Measurements from ENCODE around the gene SLC25A30.

The SLC25A30 gene

GRCh38 chr13:45448965-45449559 is 30.9 kb upstream of the SLC25A30 start:
- Histone ChIP-seq H3K27ac (no peak overlapping the region), H3K4me3 (no peak overlapping the region), H3K9me3 (ENCODE audit: low read depth, low read length) (no peaks in the 10 kb centered on the region), H3K9ac (ENCODE audit: insufficient read length) (no peak overlapping the region), H3K36me3 (ENCODE audit: insufficient read depth, low read length) (no peaks in the 10 kb centered on the region)
- TF ChIP-seq FOXP2 (optimal IDR thresholded peaks at IDR 0.05; ENCODE audit: control extremely low read depth, extremely low read length, insufficient read depth), result no peak
- TF ChIP-seq POLR2AphosphoS5 (IDR thresholded peaks at IDR 0.05; ENCODE audit: borderline replicate concordance, low read depth, low read length), result no peak
- TF ChIP-seq EZH2 (IDR thresholded peaks at IDR 0.05), result no peak
- DNase-seq (ENCODE audit: low read depth, low spot score), result no peak

GRCh38 chr13:45447050-45447661 is 29.0 kb upstream of the SLC25A30 start:
- DNase-seq (ENCODE audit: low read depth, low spot score), result no peak
- no peak overlapping the region for H3K9ac ChIP-seq (ENCODE audit: insufficient read length)
- no peak for TF ChIP-seq POLR2AphosphoS5 (IDR thresholded peaks at IDR 0.05; ENCODE audit: borderline replicate concordance, low read depth, low read length)

GRCh38 chr13:45446181-45446580 is 28.0 kb upstream of the SLC25A30 start:
- Histone ChIP-seq H3K27ac (no peak overlapping the region), H3K9ac (ENCODE audit: insufficient read length) (no peak overlapping the region), H3K36me3 (ENCODE audit: insufficient read depth, low read length) (no peaks in the 10 kb centered on the region), H3K4me3 (no peak overlapping the region), H3K9me3 (ENCODE audit: low read depth, low read length) (no peaks in the 10 kb centered on the region)
- no peak for DNase-seq (ENCODE audit: low read depth, low spot score)
- no peak for TF ChIP-seq FOXP2 (optimal IDR thresholded peaks at IDR 0.05; ENCODE audit: control extremely low read depth, extremely low read length, insufficient read depth)
- no peak for TF ChIP-seq EZH2 (IDR thresholded peaks at IDR 0.05)
- TF ChIP-seq POLR2AphosphoS5 (IDR thresholded peaks at IDR 0.05; ENCODE audit: borderline replicate concordance, low read depth, low read length), result no peak

More at GRCh38 chr13:45447050-45447661, 29.0 kb upstream of the SLC25A30 start:
- Histone ChIP-seq H3K36me3 (ENCODE audit: insufficient read depth, low read length) (no peaks in the 10 kb centered on the region), H3K27ac (no peak overlapping the region), H3K9me3 (ENCODE audit: low read depth, low read length) (no peaks in the 10 kb centered on the region), H3K4me3 (no peak overlapping the region)

GRCh38 chr13:45445053-45445452 is 26.9 kb upstream of the SLC25A30 start:
- Histone ChIP-seq H3K9ac (ENCODE audit: insufficient read length) (no peak overlapping the region), H3K27ac (no peak overlapping the region), H3K36me3 (ENCODE audit: insufficient read depth, low read length) (no peaks in the 10 kb centered on the region), H3K9me3 (ENCODE audit: low read depth, low read length) (no peaks in the 10 kb centered on the region), H3K4me3 (no peak overlapping the region)
- TF ChIP-seq EZH2 (IDR thresholded peaks at IDR 0.05), result no peak
- DNase-seq (ENCODE audit: low read depth, low spot score), result no peak

- no peak overlapping the region for H3K4me3 ChIP-seq
- DNase-seq (ENCODE audit: low read depth, low spot score), result no peak
- H3K27ac ChIP-seq, result peak overlapping the region; percentile 6; the same call in 1 of the 2 replicates
- TF ChIP-seq EZH2 (IDR thresholded peaks at IDR 0.05), result no peak
- no peak for TF ChIP-seq POLR2AphosphoS5 (IDR thresholded peaks at IDR 0.05; ENCODE audit: borderline replicate concordance, low read depth, low read length)
- no peak for TF ChIP-seq FOXP2 (optimal IDR thresholded peaks at IDR 0.05; ENCODE audit: control extremely low read depth, extremely low read length, insufficient read depth)
- no peaks in the 10 kb centered on the region for H3K9me3 ChIP-seq (ENCODE audit: low read depth, low read length)
- no peak overlapping the region for H3K9ac ChIP-seq (ENCODE audit: insufficient read length)
- H3K36me3 ChIP-seq (ENCODE audit: insufficient read depth, low read length), result no peaks in the 10 kb centered on the region
These were observed 23.5 kb upstream of the SLC25A30 start for GRCh38 chr13:45441633-45442032.

GRCh38 chr13:45439781-45440462 is 21.7 kb upstream of the SLC25A30 start:
- Histone ChIP-seq H3K36me3 (ENCODE audit: insufficient read depth, low read length) (no peaks in the 10 kb centered on the region), H3K4me3 (no peak overlapping the region), H3K9me3 (ENCODE audit: low read depth, low read length) (no peaks in the 10 kb centered on the region), H3K9ac (ENCODE audit: insufficient read length) (no peak overlapping the region), H3K27ac (no peak overlapping the region)
- TF ChIP-seq FOXP2 (optimal IDR thresholded peaks at IDR 0.05; ENCODE audit: control extremely low read depth, extremely low read length, insufficient read depth) (no peak), POLR2AphosphoS5 (IDR thresholded peaks at IDR 0.05; ENCODE audit: borderline replicate concordance, low read depth, low read length) (no peak), EZH2 (IDR thresholded peaks at IDR 0.05) (no peak)
- no peak for DNase-seq (ENCODE audit: low read depth, low spot score)

- H3K9me3 ChIP-seq (ENCODE audit: low read depth, low read length), result no peaks in the 10 kb centered on the region
- no peak for DNase-seq (ENCODE audit: low read depth, low spot score)
- no peak overlapping the region for H3K9ac ChIP-seq (ENCODE audit: insufficient read length)
- TF ChIP-seq FOXP2 (optimal IDR thresholded peaks at IDR 0.05; ENCODE audit: control extremely low read depth, extremely low read length, insufficient read depth) (no peak), POLR2AphosphoS5 (IDR thresholded peaks at IDR 0.05; ENCODE audit: borderline replicate concordance, low read depth, low read length) (no peak), EZH2 (IDR thresholded peaks at IDR 0.05) (no peak)
- H3K36me3 ChIP-seq (ENCODE audit: insufficient read depth, low read length), result no peaks in the 10 kb centered on the region
- no peak overlapping the region for H3K4me3 ChIP-seq
- no peak overlapping the region for H3K27ac ChIP-seq
These were observed 20.8 kb upstream of the SLC25A30 start for GRCh38 chr13:45439008-45439407.

GRCh38 chr13:45437947-45438346 is 19.8 kb upstream of the SLC25A30 start:
- Histone ChIP-seq H3K4me3 (no peak overlapping the region), H3K9me3 (ENCODE audit: low read depth, low read length) (no peaks in the 10 kb centered on the region), H3K27ac (no peak overlapping the region), H3K36me3 (ENCODE audit: insufficient read depth, low read length) (no peaks in the 10 kb centered on the region), H3K9ac (ENCODE audit: insufficient read length) (no peak overlapping the region)
- no peak for DNase-seq (ENCODE audit: low read depth, low spot score)
- TF ChIP-seq EZH2 (IDR thresholded peaks at IDR 0.05) (no peak), FOXP2 (optimal IDR thresholded peaks at IDR 0.05; ENCODE audit: control extremely low read depth, extremely low read length, insufficient read depth) (no peak), POLR2AphosphoS5 (IDR thresholded peaks at IDR 0.05; ENCODE audit: borderline replicate concordance, low read depth, low read length) (no peak)
